ENCODE results near the gene B3GNT8. TPM values are rescaled to one million over a fixed set of nuclear protein-coding genes. Genes with fewer than 3 reads are reported as not detected.

The B3GNT8 gene, protein sequence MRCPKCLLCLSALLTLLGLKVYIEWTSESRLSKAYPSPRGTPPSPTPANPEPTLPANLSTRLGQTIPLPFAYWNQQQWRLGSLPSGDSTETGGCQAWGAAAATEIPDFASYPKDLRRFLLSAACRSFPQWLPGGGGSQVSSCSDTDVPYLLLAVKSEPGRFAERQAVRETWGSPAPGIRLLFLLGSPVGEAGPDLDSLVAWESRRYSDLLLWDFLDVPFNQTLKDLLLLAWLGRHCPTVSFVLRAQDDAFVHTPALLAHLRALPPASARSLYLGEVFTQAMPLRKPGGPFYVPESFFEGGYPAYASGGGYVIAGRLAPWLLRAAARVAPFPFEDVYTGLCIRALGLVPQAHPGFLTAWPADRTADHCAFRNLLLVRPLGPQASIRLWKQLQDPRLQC
- 0.10 to 0.25 TPM (median 0.15 TPM) in 4 of 5 replicates, not detected in the other for total RNA-seq (2022; extraction: Qiagen RNA extraction)

DNA sequence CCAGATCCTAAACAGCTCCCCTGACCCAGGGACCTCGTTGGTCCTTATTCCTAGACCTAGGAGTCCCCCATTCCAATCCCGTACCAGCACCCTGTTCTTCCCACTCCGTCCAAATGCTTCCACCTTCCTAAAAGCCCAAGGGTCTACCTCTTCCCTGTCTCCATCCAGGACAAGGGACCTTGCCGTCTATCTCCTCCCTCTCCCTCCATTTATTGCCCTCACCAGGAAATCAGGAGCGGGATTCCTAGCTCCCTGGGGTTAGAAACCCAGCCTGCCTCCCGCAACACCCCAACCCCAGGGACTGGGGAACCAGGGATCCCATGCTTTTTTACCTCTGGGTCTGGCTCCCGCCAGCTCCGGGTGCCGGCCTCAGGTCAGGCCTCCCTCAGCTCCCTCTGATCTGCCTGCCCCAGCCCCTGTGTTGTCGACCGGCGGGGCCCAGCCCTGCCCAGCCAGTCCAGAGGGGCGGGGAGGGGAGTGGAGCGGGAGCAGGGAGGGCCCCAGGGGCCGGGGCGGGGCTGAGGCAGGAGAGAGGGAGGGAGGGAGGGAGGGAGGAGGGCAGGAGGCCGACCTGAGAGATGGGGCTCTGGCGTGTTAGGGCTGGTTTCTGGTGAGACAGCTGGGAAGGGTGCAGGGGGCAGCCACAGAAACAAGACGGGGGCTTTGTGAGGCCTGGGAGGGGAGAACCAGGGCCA, at the start of gene B3GNT8:
B3GNT8 (minus strand) TSS at position 423 of the 695 bp plus-strand sequence. CDS start 596 bp downstream, outside the sequence.

DNA sequence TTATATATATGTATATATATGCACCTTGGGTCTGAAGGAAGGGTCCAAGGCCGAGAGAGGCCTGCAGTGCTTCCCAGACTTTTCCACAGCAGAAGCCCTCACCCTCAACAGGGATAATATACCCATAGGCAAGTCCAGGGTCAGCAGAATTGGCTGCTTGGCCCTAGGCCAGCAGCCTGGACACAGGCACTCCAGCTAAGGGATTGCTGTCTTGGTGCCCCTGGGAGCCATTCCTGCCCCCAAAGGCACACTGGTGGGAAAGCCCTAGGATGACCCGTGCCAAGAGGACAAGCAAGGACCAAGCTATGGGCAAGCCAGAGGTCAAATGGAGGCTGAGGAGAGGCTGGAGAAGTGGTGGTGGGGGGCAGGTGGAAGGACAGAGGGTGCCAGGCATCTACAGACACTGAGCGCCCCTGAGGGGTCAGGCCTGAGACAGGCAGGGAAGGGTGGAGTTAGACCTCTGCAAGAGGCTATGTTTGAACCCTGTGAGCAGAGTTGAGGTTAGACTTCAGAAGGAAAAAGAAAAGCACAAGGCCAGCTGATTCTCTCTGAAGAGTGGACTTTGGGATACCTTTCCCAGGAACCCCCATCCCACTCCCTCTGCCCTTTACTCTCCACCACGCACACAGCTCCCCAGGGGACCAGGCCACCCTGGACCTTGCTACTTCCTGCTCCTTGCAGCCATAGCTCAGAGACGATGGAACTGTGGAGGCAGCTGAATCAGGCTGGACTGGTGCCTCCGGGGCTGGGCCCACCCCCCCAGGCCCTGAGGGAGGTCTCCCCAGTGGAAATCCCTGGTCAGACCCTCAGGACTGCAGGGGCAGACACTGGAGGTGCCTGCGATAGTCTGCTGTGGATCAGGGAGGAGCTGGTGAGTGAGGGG, 15.5 kb upstream of the B3GNT8 start, which contains the start of gene ERICH4:
ERICH4 (plus strand) TSS at position 684 of the 883 bp plus-strand sequence; CDS start at position 698, 14 bp downstream.

DNA sequence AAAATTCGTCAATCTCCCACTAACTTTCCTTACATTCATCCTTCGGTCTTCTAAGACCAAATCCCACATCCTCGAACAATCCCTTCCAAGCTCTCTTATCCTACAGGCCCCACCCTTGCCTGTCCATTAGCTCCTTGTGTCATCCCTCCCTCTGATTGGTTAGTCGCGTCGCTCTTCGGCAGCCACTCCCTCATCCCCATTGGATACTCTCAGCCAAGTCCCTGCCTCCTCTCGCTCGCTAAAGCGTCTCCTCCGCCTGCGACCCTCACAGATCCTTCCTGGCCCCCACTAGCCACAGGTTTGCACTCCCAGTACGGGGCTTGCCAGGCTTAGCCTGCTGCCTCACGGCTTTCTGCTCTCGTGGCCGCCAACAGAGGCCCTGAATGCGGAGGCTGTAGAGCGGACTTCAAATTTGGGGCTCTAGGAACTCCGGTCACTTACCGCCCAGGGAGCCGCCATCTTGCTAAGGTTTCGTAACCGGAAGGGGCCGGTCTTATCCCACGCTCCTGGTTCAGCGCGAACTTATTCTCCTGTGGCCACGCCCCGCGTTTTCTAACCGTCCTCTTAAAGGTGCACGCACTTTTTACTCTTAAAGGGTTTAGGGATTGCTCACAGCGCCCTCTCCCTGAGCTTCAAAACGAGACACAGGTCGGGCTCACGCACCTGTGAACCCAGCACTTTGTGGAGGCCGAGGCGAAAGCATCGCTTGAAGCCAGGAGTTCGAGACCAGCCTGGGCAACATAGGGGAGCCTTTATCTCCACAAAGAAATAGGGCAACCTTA, 12.5 kb upstream of the B3GNT8 start, which contains the start of gene DMAC2:
DMAC2 (minus strand) TSS at position 472 of the 782 bp plus-strand sequence; CDS start at position 459, 13 bp downstream.

DNA sequence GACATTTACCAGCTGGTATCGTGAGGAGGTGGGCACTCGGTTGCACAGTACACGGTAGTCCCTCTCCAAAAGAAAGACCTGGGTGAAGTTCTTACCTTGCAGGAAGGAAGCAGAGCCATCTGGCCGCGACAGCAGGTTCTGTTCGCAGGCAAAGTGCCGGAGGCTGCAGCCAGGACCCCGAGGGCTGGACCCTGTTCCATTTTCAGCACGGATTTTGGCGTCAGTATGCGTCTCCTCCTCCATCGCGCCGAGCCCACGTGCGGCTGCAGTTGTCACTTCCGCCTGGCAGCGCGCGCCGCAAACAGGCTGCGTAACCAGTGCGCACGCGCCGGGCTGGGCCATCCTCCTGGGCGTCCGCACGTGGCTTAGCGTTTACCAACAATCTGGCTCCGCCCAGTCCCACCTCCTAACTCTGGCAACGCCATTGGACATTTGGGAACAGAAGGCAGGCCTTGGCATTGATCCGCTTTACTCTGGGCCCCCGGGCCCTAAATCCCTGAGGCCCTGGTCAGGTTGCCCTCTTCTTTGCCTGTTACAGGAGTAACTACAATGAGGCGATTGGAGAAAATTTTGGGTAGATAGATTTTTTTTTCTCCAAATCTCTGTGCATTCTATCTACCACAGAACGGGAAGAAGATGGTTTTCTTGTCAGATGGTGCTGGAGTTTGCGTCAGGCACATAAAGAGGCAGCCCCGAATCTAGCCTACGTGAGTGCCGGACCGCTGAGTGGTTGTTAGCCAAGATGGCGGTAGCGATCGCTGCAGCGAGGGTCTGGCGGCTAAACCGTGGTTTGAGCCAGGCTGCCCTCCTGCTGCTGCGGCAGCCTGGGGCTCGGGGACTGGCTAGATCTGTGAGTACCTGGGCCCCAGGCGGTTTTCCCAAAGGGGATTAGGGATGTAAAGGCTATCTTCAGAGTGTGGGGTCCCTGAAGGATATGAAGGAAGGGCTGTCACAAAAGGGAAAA, 29.8 kb downstream of the B3GNT8 start, which contains the start of the genes BCKDHA and EXOSC5:
BCKDHA (plus strand) TSS at position 733 of the 964 bp plus-strand sequence; CDS start at position 743, 10 bp downstream.
EXOSC5 (minus strand) TSS at position 274 of the 964 bp plus-strand sequence; CDS start at position 243, 31 bp downstream.

DNA sequence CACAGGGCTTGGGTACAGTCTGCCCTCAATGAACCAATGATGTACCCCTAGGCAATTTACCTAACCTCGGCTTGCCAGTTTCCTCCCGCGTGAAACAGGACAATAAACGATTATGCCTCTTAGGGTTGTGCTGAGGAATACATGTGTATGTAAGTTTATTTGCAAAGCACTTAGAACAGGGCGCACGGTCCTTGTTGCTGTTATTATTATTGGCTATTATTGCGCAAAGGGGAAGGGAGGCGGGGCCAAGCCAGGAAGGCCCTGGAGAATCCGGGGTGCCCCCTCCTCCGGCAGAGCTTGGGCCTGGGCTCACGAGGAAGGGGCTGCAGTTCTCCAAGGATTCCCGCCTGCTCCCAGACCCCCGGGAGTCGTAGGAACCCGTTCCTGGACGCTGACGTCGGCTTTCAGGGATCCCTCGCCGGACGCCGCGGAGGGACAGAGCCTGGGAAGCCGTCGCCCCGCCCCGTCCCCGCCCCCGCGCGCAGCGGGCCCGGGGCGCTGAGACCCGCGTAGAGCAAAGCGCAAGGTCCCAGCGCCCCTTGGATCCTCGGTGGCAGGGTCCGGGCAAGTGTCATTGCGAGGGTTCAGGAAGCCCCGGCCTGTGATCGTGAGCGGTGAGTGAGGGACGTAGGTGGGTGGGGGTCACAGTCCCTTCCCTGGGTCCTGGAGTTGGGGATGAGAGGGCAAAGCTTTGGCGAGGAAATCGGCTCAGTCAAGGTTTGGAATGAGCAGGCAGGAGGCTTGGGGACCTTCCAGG, 50.8 kb downstream of the B3GNT8 start, which contains the start of gene TMEM91:
TMEM91 (plus strand) TSS at position 293 of the 757 bp plus-strand sequence. CDS start 1,777 bp downstream, outside the sequence.

Other genes starting within 250 kb of the B3GNT8 start
- 16.1 to 27.3 TPM (median 23.6 TPM) in 5 replicates for gene CYP2S1, start 234.2 kb downstream of the B3GNT8 start, total RNA-seq (2022; extraction: Qiagen RNA extraction)
- gene AXL, start 208.2 kb downstream of the B3GNT8 start, total RNA-seq (2022; extraction: Qiagen RNA extraction) = 86.6 to 117 TPM (median 114 TPM) in 5 replicates
- gene HNRNPUL1, start 163.0 kb downstream of the B3GNT8 start, total RNA-seq (2022; extraction: Qiagen RNA extraction) = 295 to 360 TPM (median 348 TPM) in 5 replicates
- 29.4 to 46.1 TPM (median 43.0 TPM) in 5 replicates for gene CCDC97, start 117.2 kb downstream of the B3GNT8 start, total RNA-seq (2022; extraction: Qiagen RNA extraction)
- gene TGFB1, start 73.5 kb downstream of the B3GNT8 start, total RNA-seq (2022; extraction: Qiagen RNA extraction) = 108 to 165 TPM (median 162 TPM) in 5 replicates
- gene B9D2, start 63.2 kb downstream of the B3GNT8 start, total RNA-seq (2022; extraction: Qiagen RNA extraction) = 23.3 to 27.5 TPM (median 25.3 TPM) in 5 replicates
- gene TMEM91, start 50.8 kb downstream of the B3GNT8 start, total RNA-seq (2022; extraction: Qiagen RNA extraction) = 2.8 to 6.3 TPM (median 5.0 TPM) in 5 replicates
- gene EXOSC5, start 30.0 kb downstream of the B3GNT8 start, total RNA-seq (2022; extraction: Qiagen RNA extraction) = 76.4 to 93.1 TPM (median 83.1 TPM) in 5 replicates
- gene BCKDHA, start 29.6 kb downstream of the B3GNT8 start, total RNA-seq (2022; extraction: Qiagen RNA extraction) = 42.2 to 50.9 TPM (median 43.2 TPM) in 5 replicates
- gene DMAC2, start 12.5 kb upstream of the B3GNT8 start, total RNA-seq (2022; extraction: Qiagen RNA extraction) = 98.5 to 129 TPM (median 111 TPM) in 5 replicates
- gene ERICH4, start 15.8 kb upstream of the B3GNT8 start, total RNA-seq (2022; extraction: Qiagen RNA extraction) = not detected in 5 replicates
- gene CEACAM21, start 148.8 kb upstream of the B3GNT8 start, total RNA-seq (2022; extraction: Qiagen RNA extraction) = 0.15 TPM in 1 of 5 replicates, not detected in the others
- not detected in 5 replicates for gene CEACAM4, start 199.7 kb upstream of the B3GNT8 start, total RNA-seq (2022; extraction: Qiagen RNA extraction)